HG03064 (cell line): ENCODE measurements around the gene PTPRG.

Source experiments
- ATAC-seq: cut with Tn5 transposase; IDR thresholded peaks from one replicate; pipeline ENCODE4 v1.9.1; 2021; ENCODE audit warnings: low read depth; ENCODE audit not compliant: unreplicated experiment

The PTPRG gene

GRCh38 chr3:62113092-62113491, 551.7 kb downstream of the PTPRG start:
- no peak for ATAC-seq

- no peak for ATAC-seq
Measured at GRCh38 chr3:62114763-62115162, 553.4 kb downstream of the PTPRG start.

- no peak for ATAC-seq
Measured at GRCh38 chr3:62117903-62118548, 556.7 kb downstream of the PTPRG start.

GRCh38 chr3:62119139-62119538, 557.8 kb downstream of the PTPRG start:
- no peak for ATAC-seq

- ATAC-seq: no peak
Measured at GRCh38 chr3:62122819-62123218, 561.4 kb downstream of the PTPRG start.

GRCh38 chr3:62125380-62125779, 564.0 kb downstream of the PTPRG start:
- ATAC-seq: no peak

GRCh38 chr3:62127116-62127515, 565.7 kb downstream of the PTPRG start:
- no peak for ATAC-seq

DNA sequence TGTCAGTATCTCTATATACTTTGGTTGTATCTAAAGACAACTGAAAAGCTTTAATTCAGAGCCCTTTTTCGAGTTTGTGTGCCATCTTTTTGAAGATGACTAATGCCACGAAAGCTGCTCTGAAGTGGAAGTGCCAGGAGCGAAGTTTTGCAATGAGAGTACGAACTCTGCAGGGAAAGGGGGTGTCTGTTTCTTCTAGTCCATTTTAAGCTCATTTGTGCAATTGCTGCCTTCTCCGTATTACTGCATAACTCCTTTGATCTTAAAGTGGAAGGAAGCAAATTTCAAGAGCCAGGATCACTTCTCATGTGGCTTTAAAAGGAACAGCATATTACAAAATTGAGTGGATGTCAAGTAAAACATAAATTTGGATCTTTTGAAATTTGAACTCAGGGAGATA, 566.7 kb downstream of the PTPRG start:
- ATAC-seq: no peak

DNA sequence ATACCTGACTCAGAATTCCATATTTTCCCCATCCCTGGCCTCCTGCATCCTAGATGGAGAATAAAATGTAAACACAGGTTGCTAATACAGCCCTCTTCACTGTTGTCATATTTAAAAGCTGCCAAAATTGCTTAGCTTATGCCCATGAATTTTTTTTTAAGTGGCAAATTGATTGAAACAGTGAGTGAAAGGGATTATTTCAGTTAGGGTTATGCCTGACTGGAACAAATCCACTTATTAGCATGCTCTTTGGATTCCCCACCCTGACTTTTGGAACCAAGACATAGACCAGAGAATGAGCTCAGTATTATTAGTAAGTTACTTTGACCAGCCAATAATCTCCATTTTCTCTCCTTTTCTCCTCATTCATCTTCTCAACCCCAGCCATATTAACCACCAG, 567.3 kb downstream of the PTPRG start:
- ATAC-seq: no peak

- no peak for ATAC-seq
Measured at GRCh38 chr3:62131050-62131449, 569.7 kb downstream of the PTPRG start.

- no peak for ATAC-seq
Measured at GRCh38 chr3:62131620-62132019, 570.2 kb downstream of the PTPRG start.

DNA sequence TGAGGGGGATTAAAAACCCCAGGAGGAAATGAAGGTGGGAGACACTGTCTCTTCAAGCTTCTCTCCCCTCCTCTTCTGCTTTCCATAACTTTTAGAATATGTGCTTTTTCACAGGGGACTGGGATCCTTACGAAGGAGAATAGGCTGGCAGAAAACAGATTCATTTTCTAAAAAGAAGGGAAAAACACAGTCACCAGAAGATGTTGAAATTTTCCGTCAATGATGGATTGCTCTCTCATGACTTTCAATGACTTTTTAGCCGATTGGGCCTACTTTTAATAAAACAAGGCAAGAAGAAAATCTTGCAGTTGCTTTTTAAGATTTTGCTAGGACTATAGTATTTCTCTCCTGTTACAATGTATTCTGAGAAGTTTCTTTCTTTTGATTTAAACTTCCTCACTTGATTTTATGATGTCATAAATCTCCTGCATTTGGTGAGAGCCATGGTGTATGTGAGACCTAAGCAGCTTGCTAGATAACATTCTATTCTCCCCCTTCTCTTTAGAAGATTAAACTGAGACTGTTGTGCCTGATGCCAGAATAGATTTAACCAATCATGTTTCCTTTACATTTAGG, 570.7 kb downstream of the PTPRG start:
- ATAC-seq: no peak

GRCh38 chr3:62133015-62133414, 571.6 kb downstream of the PTPRG start:
- ATAC-seq: no peak

DNA sequence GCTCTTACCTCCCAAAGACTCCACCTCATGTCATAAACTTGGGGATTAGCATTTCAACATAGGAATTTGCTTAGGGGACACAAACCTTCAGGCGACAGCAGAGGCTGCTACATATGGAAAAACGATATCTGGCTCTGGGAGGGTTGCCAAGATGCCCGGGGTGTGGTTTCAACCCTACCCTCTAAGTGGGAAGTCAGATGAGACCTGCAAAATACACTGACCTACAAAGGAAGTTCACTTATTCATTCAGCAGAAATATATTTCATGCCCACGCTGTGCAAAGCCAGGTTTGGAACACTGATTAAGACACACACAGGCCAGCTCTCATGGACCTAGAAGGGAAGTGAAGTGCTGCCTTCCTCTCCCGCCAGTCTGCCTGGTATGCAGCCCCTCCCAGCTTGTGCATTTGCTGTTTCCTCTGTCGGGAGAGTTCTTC, 572.7 kb downstream of the PTPRG start:
- no peak for ATAC-seq

- ATAC-seq: no peak
Measured at GRCh38 chr3:62135741-62136140, 574.4 kb downstream of the PTPRG start.

- no peak for ATAC-seq
Measured at GRCh38 chr3:62139957-62140356, 578.6 kb downstream of the PTPRG start.

- ATAC-seq: no peak
Measured at GRCh38 chr3:62142331-62143085, 581.1 kb downstream of the PTPRG start.

- ATAC-seq: no peak
Measured at GRCh38 chr3:62143843-62144450, 582.6 kb downstream of the PTPRG start.

GRCh38 chr3:62144482-62144881, 583.1 kb downstream of the PTPRG start:
- no peak for ATAC-seq

- ATAC-seq: no peak
Measured at GRCh38 chr3:62145086-62145757, 583.9 kb downstream of the PTPRG start.

DNA sequence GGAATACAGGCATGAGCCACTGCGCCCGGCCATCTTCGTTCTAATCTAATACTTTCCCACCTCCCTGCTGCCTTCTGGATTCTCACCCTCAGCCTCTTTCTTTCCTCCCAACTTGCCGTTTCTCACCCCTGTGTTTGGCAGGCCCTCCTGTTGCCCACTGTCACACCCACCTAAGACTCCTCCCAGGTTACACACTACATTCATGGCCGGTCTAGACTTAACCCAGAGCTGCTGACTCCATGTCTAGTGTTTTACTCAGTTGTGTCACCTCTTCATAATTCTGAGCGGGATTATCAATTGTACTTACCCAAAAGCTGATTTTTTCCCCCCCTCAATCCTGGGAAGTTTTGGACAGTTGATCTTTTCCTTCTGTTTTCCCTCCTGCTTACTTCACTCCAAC, 588.2 kb downstream of the PTPRG start:
- ATAC-seq: no peak
